Mammary epithelial cell (primary cell): Measurements from ENCODE around the gene NR4A1.

Experiments used
- EZH2 ChIP-seq: IDR thresholded peaks from 2 replicates; pipeline ENCODE4 v1.6.1; 2012; ENCODE audit warnings: low read length, inconsistent platforms, borderline replicate concordance
- TF ChIP-seq, protein P1 (sequence below), 2 donors: IDR thresholded peaks in 1 of 2; conservative IDR thresholded peaks in 1 of 2; 2 replicates each; pipeline ENCODE4 v1.5.1; 2011 to 2012; ENCODE audit warnings: inconsistent platforms in 2 of 2, low read length in 2 of 2, mild to moderate bottlenecking in 2 of 2, control low read depth in 1 of 2, low read depth in 1 of 2; ENCODE audit not compliant: insufficient read depth in 1 of 2; ENCODE audit errors: extremely low read depth in 1 of 2

- TF ChIP-seq, protein P1, sequence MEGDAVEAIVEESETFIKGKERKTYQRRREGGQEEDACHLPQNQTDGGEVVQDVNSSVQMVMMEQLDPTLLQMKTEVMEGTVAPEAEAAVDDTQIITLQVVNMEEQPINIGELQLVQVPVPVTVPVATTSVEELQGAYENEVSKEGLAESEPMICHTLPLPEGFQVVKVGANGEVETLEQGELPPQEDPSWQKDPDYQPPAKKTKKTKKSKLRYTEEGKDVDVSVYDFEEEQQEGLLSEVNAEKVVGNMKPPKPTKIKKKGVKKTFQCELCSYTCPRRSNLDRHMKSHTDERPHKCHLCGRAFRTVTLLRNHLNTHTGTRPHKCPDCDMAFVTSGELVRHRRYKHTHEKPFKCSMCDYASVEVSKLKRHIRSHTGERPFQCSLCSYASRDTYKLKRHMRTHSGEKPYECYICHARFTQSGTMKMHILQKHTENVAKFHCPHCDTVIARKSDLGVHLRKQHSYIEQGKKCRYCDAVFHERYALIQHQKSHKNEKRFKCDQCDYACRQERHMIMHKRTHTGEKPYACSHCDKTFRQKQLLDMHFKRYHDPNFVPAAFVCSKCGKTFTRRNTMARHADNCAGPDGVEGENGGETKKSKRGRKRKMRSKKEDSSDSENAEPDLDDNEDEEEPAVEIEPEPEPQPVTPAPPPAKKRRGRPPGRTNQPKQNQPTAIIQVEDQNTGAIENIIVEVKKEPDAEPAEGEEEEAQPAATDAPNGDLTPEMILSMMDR (conservative IDR thresholded peaks at IDR 0.05 in 1 of 2, IDR thresholded peaks at IDR 0.05 in 1 of 2; ENCODE audit: extremely low read depth in 1 of 2, insufficient read depth in 1 of 2, low read depth in 1 of 2, low read length in 2 of 2): no peak
- TF ChIP-seq EZH2: no peak
Observed at GRCh38 chr12:52084491-52085231, 33.4 kb downstream of the NR4A1 start.
